HG03139 (cell line): ENCODE data around the gene WDR76.

Experiments
- ATAC-seq: cut with Tn5 transposase; IDR thresholded peaks from one replicate; pipeline ENCODE4 v1.9.1; 2021; ENCODE audit not compliant: unreplicated experiment

WDR76 gene

GRCh38 chr15:43913026-43913780 is 86.4 kb downstream of the WDR76 start:
- ATAC-seq: no peak

GRCh38 chr15:43913941-43914340 is 87.1 kb downstream of the WDR76 start:
- no peak for ATAC-seq

- ATAC-seq: no peak
These were observed 89.0 kb downstream of the WDR76 start for GRCh38 chr15:43915631-43916325.

- ATAC-seq: no peak
These were observed 89.5 kb downstream of the WDR76 start for GRCh38 chr15:43916326-43916660.
